Stimulated activated CD4-positive, alpha-beta T cell treated with anti-CD3 and anti-CD28 coated beads, Interleukin-15, amount 100 ng/mL, for 1 hour (primary cell): ENCODE measurements around the gene RBM47.

Source experiments
- DNase-seq, 2 donors: peaks; one replicate each; pipeline ENCODE4 v3.0.0-alpha.2; 2020; ENCODE audit warnings: low read depth in 1 of 2, low spot score in 1 of 2

The RBM47 gene

GRCh38 chr4:40592034-40592433 is 37.6 kb downstream of the RBM47 start:
- no peak for DNase-seq

- no peak for DNase-seq
These were observed 41.8 kb downstream of the RBM47 start for GRCh38 chr4:40587826-40588225.

GRCh38 chr4:40587351-40587750 is 42.3 kb downstream of the RBM47 start:
- no peak for DNase-seq

GRCh38 chr4:40586729-40587128 is 42.9 kb downstream of the RBM47 start:
- DNase-seq = no peak

GRCh38 chr4:40586034-40586433 is 43.6 kb downstream of the RBM47 start:
- DNase-seq = no peak

GRCh38 chr4:40585201-40585799 is 44.4 kb downstream of the RBM47 start:
- DNase-seq = no peak

- no peak for DNase-seq
These were observed 45.0 kb downstream of the RBM47 start for GRCh38 chr4:40584517-40585141.

- DNase-seq = no peak
These were observed 45.7 kb downstream of the RBM47 start for GRCh38 chr4:40583850-40584439.

GRCh38 chr4:40582413-40582812 is 47.3 kb downstream of the RBM47 start:
- no peak for DNase-seq

GRCh38 chr4:40581254-40582140 is 48.2 kb downstream of the RBM47 start:
- DNase-seq = no peak

GRCh38 chr4:40579983-40580382 is 49.7 kb downstream of the RBM47 start:
- DNase-seq = no peak

GRCh38 chr4:40577588-40578253 is 51.9 kb downstream of the RBM47 start:
- DNase-seq = no peak

GRCh38 chr4:40576651-40577480 is 52.8 kb downstream of the RBM47 start:
- DNase-seq = no peak

- no peak for DNase-seq
These were observed 53.8 kb downstream of the RBM47 start for GRCh38 chr4:40575846-40576245.

GRCh38 chr4:40573593-40574311 is 55.9 kb downstream of the RBM47 start:
- no peak for DNase-seq

- no peak for DNase-seq
These were observed 56.9 kb downstream of the RBM47 start for GRCh38 chr4:40572692-40573310.

GRCh38 chr4:40571208-40571607 is 58.5 kb downstream of the RBM47 start:
- no peak for DNase-seq

GRCh38 chr4:40570348-40571077 is 59.2 kb downstream of the RBM47 start:
- no peak for DNase-seq
